GM06990 (cell line): ENCODE results near the gene SPOCK2.

Experiments
- DNase-seq: peaks from one replicate; pipeline ENCODE4 v3.0.0-alpha.2; 2011; ENCODE audit not compliant: insufficient read length; ENCODE audit errors: extremely low read depth
- H3K27me3 ChIP-seq: replicated peaks from 2 replicates; pipeline ENCODE4 v1.6.0; 2011; ENCODE audit warnings: low read length; ENCODE audit not compliant: control insufficient read depth, insufficient read depth
- H3K36me3 ChIP-seq: 2 replicates; pipeline ENCODE4 v1.5.1; 2011; ENCODE audit warnings: low read length; ENCODE audit not compliant: control insufficient read depth, insufficient read depth
- H3K4me3 ChIP-seq: replicated peaks from 2 replicates; pipeline ENCODE4 v1.5.1; 2011; ENCODE audit warnings: low read depth, mild to moderate bottlenecking, control low read depth, low read length
- CTCF ChIP-seq: IDR thresholded peaks from 2 replicates; pipeline ENCODE4 v1.5.1; 2011; ENCODE audit warnings: low read length, control low read depth, mild to moderate bottlenecking, inconsistent platforms; ENCODE audit not compliant: insufficient read depth, poor library complexity, severe bottlenecking

Gene SPOCK2

GRCh38 chr10:72065439-72066025, 22.8 kb downstream of the SPOCK2 start:
- TF ChIP-seq CTCF, result no peak
- DNase-seq, result no peak
- Histone ChIP-seq H3K27me3 (no peaks in the 10 kb centered on the region), H3K4me3 (no peak overlapping the region), H3K36me3 (no peaks in the 10 kb centered on the region)

GRCh38 chr10:72063703-72064391, 24.5 kb downstream of the SPOCK2 start:
- DNase-seq, result no peak
- no peaks in the 10 kb centered on the region for H3K27me3 ChIP-seq
- H3K36me3 ChIP-seq, result no peaks in the 10 kb centered on the region
- no peak overlapping the region for H3K4me3 ChIP-seq
- no peak for TF ChIP-seq CTCF

- H3K27me3 ChIP-seq, result no peaks in the 10 kb centered on the region
- no peak for DNase-seq
- no peak overlapping the region for H3K4me3 ChIP-seq
- no peaks in the 10 kb centered on the region for H3K36me3 ChIP-seq
- TF ChIP-seq CTCF, result no peak
Measured at GRCh38 chr10:72062832-72063702, 25.3 kb downstream of the SPOCK2 start.

GRCh38 chr10:72062382-72062781, 26.0 kb downstream of the SPOCK2 start:
- no peak for TF ChIP-seq CTCF
- Histone ChIP-seq H3K4me3 (no peak overlapping the region), H3K36me3 (no peaks in the 10 kb centered on the region), H3K27me3 (no peaks in the 10 kb centered on the region)
- DNase-seq, result no peak

GRCh38 chr10:72061930-72062329, 26.4 kb downstream of the SPOCK2 start:
- Histone ChIP-seq H3K27me3 (no peaks in the 10 kb centered on the region), H3K36me3 (no peaks in the 10 kb centered on the region), H3K4me3 (no peak overlapping the region)
- no peak for DNase-seq
- no peak for TF ChIP-seq CTCF
